K562 (cell line): ENCODE data around the gene CCL16. TPM values are rescaled to one million over a fixed set of nuclear protein-coding genes. Genes with fewer than 3 reads are reported as not detected.
A peak's percentile ranks its signal among the peaks of the same experiment; 100 is the strongest.

Source experiments
- CBX3 ChIP-seq, 2 experiments: IDR thresholded peaks; 1 replicate in 1 of 2; 2 replicates in 1 of 2; pipeline ENCODE4 v1.6.1; 2012; ENCODE audit warnings: inconsistent platforms in 2 of 2, low read length in 2 of 2, borderline replicate concordance in 1 of 2, control low read depth in 1 of 2
- CCNT2 ChIP-seq: IDR thresholded peaks from 2 replicates; pipeline ENCODE4 v1.6.1; 2011; ENCODE audit warnings: borderline replicate concordance, low read depth, mild to moderate bottlenecking, moderate library complexity, mixed read lengths, low read length; ENCODE audit not compliant: insufficient read length; ENCODE audit errors: extremely low read depth
- CEBPG ChIP-seq, 3 experiments: fragments of 200-800 bp in 1 of 3; sonication (Bioruptor generic) in 1 of 3; sonication (generic) in 1 of 3; formaldehyde crosslinking in 1 of 3; IDR thresholded peaks in 2 of 3; conservative IDR thresholded peaks in 1 of 3; 2 replicates each; pipeline versions ENCODE4 v1.6.1 to v1.8.0; 2016 to 2022; ENCODE audit warnings: missing compliant biosample characterization in 2 of 3, missing genetic modification characterization in 2 of 3, mild to moderate bottlenecking in 1 of 3, missing genetic modification reagents in 1 of 3
- CREB5 ChIP-seq: fragments of 250-450 bp; sonication (Bioruptor Pico); IDR thresholded peaks from 2 replicates; pipeline ENCODE4 v1.5.0; 2020; ENCODE audit warnings: mild to moderate bottlenecking
- CTBP1 ChIP-seq: fragments of 450-650 bp; IDR thresholded peaks from 2 replicates; pipeline ENCODE4 v1.6.1; 2016; ENCODE audit warnings: borderline replicate concordance
- ETV5 ChIP-seq: sonication (generic); formaldehyde crosslinking; IDR thresholded peaks from 2 replicates; pipeline ENCODE4 v1.4.0; 2020; ENCODE audit warnings: low read depth, mild to moderate bottlenecking, missing genetic modification reagents
- PYGO2 ChIP-seq: fragments of 450-650 bp; IDR thresholded peaks from 2 replicates; pipeline ENCODE4 v1.6.1; 2016; ENCODE audit warnings: mild to moderate bottlenecking, missing genetic modification characterization, moderate library complexity, missing compliant biosample characterization
- REST ChIP-seq, 2 experiments: fragments of 450-650 bp; formaldehyde crosslinking in 1 of 2; IDR thresholded peaks; 2 replicates each; pipeline versions ENCODE4 v1.4.0 to v1.6.1; 2014 to 2020; ENCODE audit warnings: mild to moderate bottlenecking in 2 of 2, borderline replicate concordance in 1 of 2, low read depth in 1 of 2
- SAP30 ChIP-seq: fragments of 200-600 bp; sonication (generic); IDR thresholded peaks from 2 replicates; pipeline ENCODE4 v1.6.1; 2012; ENCODE audit warnings: borderline replicate concordance, low read depth, mild to moderate bottlenecking, moderate library complexity, low read length, control low read depth, inconsistent platforms; ENCODE audit not compliant: insufficient read depth, poor library complexity, severe bottlenecking
- SIRT6 ChIP-seq: IDR thresholded peaks from one replicate; pipeline ENCODE4 v1.6.1; 2012; ENCODE audit warnings: low read depth, mild to moderate bottlenecking, control low read depth, inconsistent platforms, low read length, moderate library complexity
- TFE3 ChIP-seq: fragments of 450-650 bp; formaldehyde crosslinking; IDR thresholded peaks from 2 replicates; pipeline ENCODE4 v1.4.0; 2020; ENCODE audit warnings: mild to moderate bottlenecking, mixed read lengths
- ZBTB2 ChIP-seq: fragments of 450-650 bp; IDR thresholded peaks from 2 replicates; pipeline ENCODE4 v1.6.1; 2016; ENCODE audit warnings: antibody characterized with exemption
- ZNF41 ChIP-seq: fragments of 250-450 bp; sonication (Bioruptor Pico); conservative IDR thresholded peaks from 2 replicates; pipeline ENCODE4 v1.4.0; 2020; ENCODE audit warnings: mild to moderate bottlenecking
- ZNF766 ChIP-seq: fragments of 200-800 bp; sonication (Bioruptor generic); conservative IDR thresholded peaks from 2 replicates; pipeline ENCODE4 v1.6.1; 2016; ENCODE audit warnings: missing genetic modification characterization, missing compliant biosample characterization
- polyA plus RNA-seq, 8 experiments: library from polyadenylated mRNA; depleted of rRNA in 4 of 8; stranded (reverse) in 5 of 8; unstranded in 3 of 8; fragments of >200 nt; fragmentation: Nextera tagmentation in 2 of 8; fragmentation: Illumina TruSeq in 1 of 8; extraction: Ambion mirVana in 2 of 8; extraction: Trizol in 1 of 8; gene quantifications; 2 replicates each; pipeline versions ENCODE4 v1.2.1 to v1.2.3, GENCODE V29; 2011 to 2014; ENCODE audit warnings: inconsistent platforms in 1 of 8, missing spikeins in 1 of 8
- total RNA-seq, 7 experiments: library from RNA; depleted of rRNA in 6 of 7; stranded (reverse); fragments of >200 nt in 6 of 7; fragmentation: Illumina TruSeq in 2 of 7; extraction: Trizol in 2 of 7; gene quantifications; 2 replicates each; pipeline versions ENCODE4 v1.2.1 to v1.2.3, GENCODE V29; 2011 to 2021; ENCODE audit warnings: low replicate concordance in 1 of 7

CCL16 gene
- total and polyA plus RNA-seq, 9 of the 15 experiments (the other 6 are each of a cell fraction or from before 2014, with no cell fraction given) = not detected

GRCh38 chr17:35947156-35947585 is 34.1 kb downstream of the CCL16 start (continued):
- TF ChIP-seq TFE3 (CRISPR knock-in tag) (no peak), ZNF41 (CRISPR knock-in tag) (no peak), ZBTB2 (no peak), CCNT2 (no peak), SIRT6 (no peak), CBX3 (IDR thresholded peaks at IDR 0.05; ENCODE audit: borderline replicate concordance in 1 of 2, low read length in 2 of 2) (no peak), REST (IDR thresholded peaks at IDR 0.05; ENCODE audit: borderline replicate concordance) (peak; percentile 53; the same call in 1 of the 2 replicates), REST (CRISPR knock-in tag; IDR thresholded peaks at IDR 0.05; ENCODE audit: low read depth) (no peak), CTBP1 (0 out of 2 replicates have a peak, but pooled peaks have one; percentile 23), SAP30 (no peak), ETV5 (CRISPR knock-in tag) (no peak), CREB5 (CRISPR knock-in tag) (no peak), PYGO2 (tag) (no peak), CEBPG (CRISPR knock-in tag; IDR thresholded peaks at IDR 0.05) (no peak), CEBPG (tag; conservative IDR thresholded peaks at IDR 0.05 in 1 of 2, IDR thresholded peaks at IDR 0.05 in 1 of 2) (no peak), ZNF766 (CRISPR knock-in tag) (no peak)
